Heart right ventricle (tissue), 16 donors: ENCODE measurements around the gene RNF207. TPM values are rescaled to one million over a fixed set of nuclear protein-coding genes. Genes with fewer than 3 reads are reported as not detected.

Experiments used
- ATAC-seq, 8 donors: fragments of 200-7000 bp; cut with Tn5 transposase; one replicate each; pipeline ENCODE4 v1.9.1; 2020; ENCODE audit warnings: mild to moderate bottlenecking in 8 of 8, moderate library complexity in 8 of 8, moderate number of reproducible peaks in 1 of 8
- DNase-seq, 2 donors: peaks; one replicate each; pipeline ENCODE4 v3.0.0-alpha.2; 2020
- H3K27ac ChIP-seq, 10 donors: fragments of 200-600 bp; sonication (generic) in 2 of 10; one replicate each; pipeline versions ENCODE4 v1.5.0 to v1.8.0; 2020 to 2022; ENCODE audit warnings: mild to moderate bottlenecking in 3 of 10
- H3K27me3 ChIP-seq, 7 donors: fragments of 200-600 bp; one replicate each; pipeline ENCODE4 v1.8.0; 2021 to 2022; ENCODE audit warnings: mild to moderate bottlenecking in 2 of 7
- H3K36me3 ChIP-seq, 9 donors: fragments of 200-600 bp; sonication (generic) in 1 of 9; one replicate each; pipeline versions ENCODE4 v1.5.0 to v1.8.0; 2020 to 2022; ENCODE audit warnings: mild to moderate bottlenecking in 2 of 9
- H3K4me1 ChIP-seq, 9 donors: fragments of 200-600 bp; sonication (generic) in 1 of 9; one replicate each; pipeline versions ENCODE4 v1.5.0 to v1.8.0; 2020 to 2022; ENCODE audit warnings: mild to moderate bottlenecking in 4 of 9
- H3K4me3 ChIP-seq, 10 donors: fragments of 200-600 bp; sonication (generic) in 2 of 10; one replicate each; pipeline versions ENCODE4 v1.5.0 to v1.8.0; 2020 to 2022; ENCODE audit warnings: mild to moderate bottlenecking in 7 of 10, moderate library complexity in 2 of 10
- H3K9me3 ChIP-seq, 11 donors: fragments of 200-600 bp in 10 of 11; sonication (generic) in 2 of 11; one replicate each; pipeline versions ENCODE4 v1.5.0 to v1.8.0; 2013 to 2022; ENCODE audit warnings: mild to moderate bottlenecking in 2 of 11, control low read depth in 1 of 11, moderate library complexity in 1 of 11
- CTCF ChIP-seq, 9 donors: fragments of 200-600 bp; sonication (generic) in 2 of 9; IDR thresholded peaks; one replicate each; pipeline versions ENCODE4 v1.5.0 to v1.8.0; 2021 to 2022; ENCODE audit warnings: antibody characterized with exemption in 9 of 9, mild to moderate bottlenecking in 5 of 9, moderate library complexity in 1 of 9
- WGBS, 2 donors: extraction: QIAGEN DNeasy Blood & Tissue Kit; methylation state at CpG; one replicate each; pipeline ENCODE4 v1.1.7; 2013; ENCODE audit warnings: inconsistent platforms in 1 of 2; 5-methylcytosine and 5-hydroxymethylcytosine counted together
- intact Hi-C, 10 donors: fragments of 100-400 bp; cut with DNase I; formaldehyde crosslinking; loops; one replicate each; pipeline versions ENCODE4 v1.11.1 to v1.14.2; 2022
- polyA plus RNA-seq, 2 donors: library from polyadenylated mRNA; stranded (reverse); fragments of 200-250 nt; gene quantifications; one replicate each; pipeline ENCODE4 v1.2.3, GENCODE V29; 2013
- total RNA-seq, 10 donors: library from RNA; stranded (reverse); fragmentation: NEBNext Ultra II Directional in 3 of 10; extraction: Animal tissue kit (Norgen Biotek cat#: 25700) in 3 of 10; gene quantifications; one replicate each; pipeline versions ENCODE4 v1.2.1 to v1.2.4, GENCODE V29; 2021 to 2023
- donor health status: Arrhythmogenic right ventricular cardiomyopathy.
- donor health status: ischemic (EF 13 %, LVEDD 7.1; RV severe dilation, severe dysfunction).
- donor health status: healthy with polysubstance abuse.
- donor health status: DM: no; HTN: yes; CAD: no.
- donor health status: DM: no; HTN: no; CAD: no.
- donor health status: ischemic (EF 25% LVEDD 6.9; RV normal size, moderate dysfunction).
- donor health status: ischemic (EF 25% LVEDD 5.7; RV mildly dilated, moderate dysfunction).
- donor health status: healthy.
- donor health status: DM: yes; HTN: yes; CAD: no.
- donor health status: Ischemic cardiomyopathy.
- donor health status: ischemic (EF 35%, LVEDD 5.7; RV mildly dilated, moderate dysfunction).
- donor health status: nonischemic (EF 11% LVEDD 7.7; RV severe dilation, severe dysfunction).
- donor health status: DM: yes; HTN: yes; CAD: no.
- donor health status: PGD.
- donor health status: ischemic (EF 29% LVEDD 5.4; RV normal size, mild dysfunction).
- donor health status: nonischemic (EF 23%, LVEDD 6.1; RV moderate dilation, normal function).

RNF207 gene
- total and polyA plus RNA-seq, 12 donors, result 16.2 to 183 (median 67.4) TPM

- ATAC-seq (no peak), DNase-seq (no peak)
- TF ChIP-seq CTCF (IDR thresholded peaks at IDR 0.05), result no peak
- H3K9me3 ChIP-seq, result no peaks in the 10 kb centered on the region
- peaks cover 0 to 81% (median 46%) of the 10 kb centered on the region in 7 donors for H3K27me3 ChIP-seq
- no peaks in the 10 kb centered on the region for H3K4me1 ChIP-seq
- H3K4me3 ChIP-seq, result no peak overlapping the region
- 81 to 82% methylated on average over 19 of the region's 19 CpGs for WGBS, 2 donors
- no peak overlapping the region for H3K27ac ChIP-seq
- no peaks in the 10 kb centered on the region for H3K36me3 ChIP-seq
- intact Hi-C loops, result no loop called here
Measured at GRCh38 chr1:6166655-6167390, 39.1 kb upstream of the RNF207 start.

GRCh38 chr1:6167391-6168303 lies 38.3 kb upstream of the RNF207 start:
- Histone ChIP-seq H3K27me3 (peaks cover 0 to 80% (median 44%) of the 10 kb centered on the region in 7 donors), H3K36me3 (no peaks in the 10 kb centered on the region), H3K4me1 (no peaks in the 10 kb centered on the region), H3K9me3 (no peaks in the 10 kb centered on the region), H3K4me3 (no peak overlapping the region), H3K27ac (no peak overlapping the region)
- no peak for TF ChIP-seq CTCF (IDR thresholded peaks at IDR 0.05)
- no peak for DNase-seq
- WGBS, 2 donors, result 69 to 71% methylated on average over 34 of the region's 34 CpGs
- ATAC-seq, result peak in 3 of 8 donors; percentile 40 to 59 (median 58)
- intact Hi-C loops, result no loop called here

GRCh38 chr1:6168947-6169586 lies 36.9 kb upstream of the RNF207 start:
- H3K36me3 ChIP-seq, result no peaks in the 10 kb centered on the region
- no peaks in the 10 kb centered on the region for H3K9me3 ChIP-seq
- no peaks in the 10 kb centered on the region for H3K4me1 ChIP-seq
- WGBS, 2 donors, result 69 to 74% methylated on average over 18 of the region's 18 CpGs
- intact Hi-C loops, result no loop called here
- no peak overlapping the region for H3K4me3 ChIP-seq
- ATAC-seq, result no peak
- no peak overlapping the region for H3K27ac ChIP-seq
- no peak for TF ChIP-seq CTCF (IDR thresholded peaks at IDR 0.05)
- peaks cover 0 to 80% (median 42%) of the 10 kb centered on the region in 7 donors for H3K27me3 ChIP-seq
- no peak for DNase-seq

GRCh38 chr1:6170116-6170741 lies 35.7 kb upstream of the RNF207 start:
- Histone ChIP-seq H3K27me3 (peaks cover 0 to 70% (median 41%) of the 10 kb centered on the region in 7 donors), H3K4me1 (no peaks in the 10 kb centered on the region), H3K4me3 (no peak overlapping the region), H3K27ac (no peak overlapping the region), H3K9me3 (no peaks in the 10 kb centered on the region), H3K36me3 (no peaks in the 10 kb centered on the region)
- ATAC-seq (no peak), DNase-seq (no peak)
- TF ChIP-seq CTCF (IDR thresholded peaks at IDR 0.05), result no peak
- WGBS, 2 donors, result 80 to 82% methylated on average over 16 of the region's 16 CpGs
- intact Hi-C loops, result loop anchor here in 2 of 10 donors (10.0 kb wide), 2 partner anchors 115 to 125 kb away; partner anchors contain the start of gene KCNAB2 (in 1 of the 2)
